ENCODE data around the gene ZNF559.

- no peak for TF ChIP-seq EZH2 (IDR thresholded peaks at IDR 0.05; ENCODE audit: low read depth, unreplicated experiment)
- TF ChIP-seq, protein P1, sequence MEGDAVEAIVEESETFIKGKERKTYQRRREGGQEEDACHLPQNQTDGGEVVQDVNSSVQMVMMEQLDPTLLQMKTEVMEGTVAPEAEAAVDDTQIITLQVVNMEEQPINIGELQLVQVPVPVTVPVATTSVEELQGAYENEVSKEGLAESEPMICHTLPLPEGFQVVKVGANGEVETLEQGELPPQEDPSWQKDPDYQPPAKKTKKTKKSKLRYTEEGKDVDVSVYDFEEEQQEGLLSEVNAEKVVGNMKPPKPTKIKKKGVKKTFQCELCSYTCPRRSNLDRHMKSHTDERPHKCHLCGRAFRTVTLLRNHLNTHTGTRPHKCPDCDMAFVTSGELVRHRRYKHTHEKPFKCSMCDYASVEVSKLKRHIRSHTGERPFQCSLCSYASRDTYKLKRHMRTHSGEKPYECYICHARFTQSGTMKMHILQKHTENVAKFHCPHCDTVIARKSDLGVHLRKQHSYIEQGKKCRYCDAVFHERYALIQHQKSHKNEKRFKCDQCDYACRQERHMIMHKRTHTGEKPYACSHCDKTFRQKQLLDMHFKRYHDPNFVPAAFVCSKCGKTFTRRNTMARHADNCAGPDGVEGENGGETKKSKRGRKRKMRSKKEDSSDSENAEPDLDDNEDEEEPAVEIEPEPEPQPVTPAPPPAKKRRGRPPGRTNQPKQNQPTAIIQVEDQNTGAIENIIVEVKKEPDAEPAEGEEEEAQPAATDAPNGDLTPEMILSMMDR (conservative IDR thresholded peaks at IDR 0.05; ENCODE audit: low read depth in 2 of 2): no peak
- TF ChIP-seq EZH2phosphoT487 (IDR thresholded peaks at IDR 0.05; ENCODE audit: unreplicated experiment): no peak
- TF ChIP-seq, protein P2, sequence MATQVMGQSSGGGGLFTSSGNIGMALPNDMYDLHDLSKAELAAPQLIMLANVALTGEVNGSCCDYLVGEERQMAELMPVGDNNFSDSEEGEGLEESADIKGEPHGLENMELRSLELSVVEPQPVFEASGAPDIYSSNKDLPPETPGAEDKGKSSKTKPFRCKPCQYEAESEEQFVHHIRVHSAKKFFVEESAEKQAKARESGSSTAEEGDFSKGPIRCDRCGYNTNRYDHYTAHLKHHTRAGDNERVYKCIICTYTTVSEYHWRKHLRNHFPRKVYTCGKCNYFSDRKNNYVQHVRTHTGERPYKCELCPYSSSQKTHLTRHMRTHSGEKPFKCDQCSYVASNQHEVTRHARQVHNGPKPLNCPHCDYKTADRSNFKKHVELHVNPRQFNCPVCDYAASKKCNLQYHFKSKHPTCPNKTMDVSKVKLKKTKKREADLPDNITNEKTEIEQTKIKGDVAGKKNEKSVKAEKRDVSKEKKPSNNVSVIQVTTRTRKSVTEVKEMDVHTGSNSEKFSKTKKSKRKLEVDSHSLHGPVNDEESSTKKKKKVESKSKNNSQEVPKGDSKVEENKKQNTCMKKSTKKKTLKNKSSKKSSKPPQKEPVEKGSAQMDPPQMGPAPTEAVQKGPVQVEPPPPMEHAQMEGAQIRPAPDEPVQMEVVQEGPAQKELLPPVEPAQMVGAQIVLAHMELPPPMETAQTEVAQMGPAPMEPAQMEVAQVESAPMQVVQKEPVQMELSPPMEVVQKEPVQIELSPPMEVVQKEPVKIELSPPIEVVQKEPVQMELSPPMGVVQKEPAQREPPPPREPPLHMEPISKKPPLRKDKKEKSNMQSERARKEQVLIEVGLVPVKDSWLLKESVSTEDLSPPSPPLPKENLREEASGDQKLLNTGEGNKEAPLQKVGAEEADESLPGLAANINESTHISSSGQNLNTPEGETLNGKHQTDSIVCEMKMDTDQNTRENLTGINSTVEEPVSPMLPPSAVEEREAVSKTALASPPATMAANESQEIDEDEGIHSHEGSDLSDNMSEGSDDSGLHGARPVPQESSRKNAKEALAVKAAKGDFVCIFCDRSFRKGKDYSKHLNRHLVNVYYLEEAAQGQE (IDR thresholded peaks at IDR 0.05; ENCODE audit: unreplicated experiment): no peak
- peak; percentile 75 for TF ChIP-seq POLR2AphosphoS5 (IDR thresholded peaks at IDR 0.05; ENCODE audit: low read depth)
- TF ChIP-seq, protein P3, sequence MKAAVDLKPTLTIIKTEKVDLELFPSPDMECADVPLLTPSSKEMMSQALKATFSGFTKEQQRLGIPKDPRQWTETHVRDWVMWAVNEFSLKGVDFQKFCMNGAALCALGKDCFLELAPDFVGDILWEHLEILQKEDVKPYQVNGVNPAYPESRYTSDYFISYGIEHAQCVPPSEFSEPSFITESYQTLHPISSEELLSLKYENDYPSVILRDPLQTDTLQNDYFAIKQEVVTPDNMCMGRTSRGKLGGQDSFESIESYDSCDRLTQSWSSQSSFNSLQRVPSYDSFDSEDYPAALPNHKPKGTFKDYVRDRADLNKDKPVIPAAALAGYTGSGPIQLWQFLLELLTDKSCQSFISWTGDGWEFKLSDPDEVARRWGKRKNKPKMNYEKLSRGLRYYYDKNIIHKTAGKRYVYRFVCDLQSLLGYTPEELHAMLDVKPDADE (IDR thresholded peaks at IDR 0.05): no peak; the same call in 1 of the 2 replicates
- TF ChIP-seq JUNB (IDR thresholded peaks at IDR 0.05; ENCODE audit: unreplicated experiment): no peak
- no peak for TF ChIP-seq NANOG (IDR thresholded peaks at IDR 0.05; ENCODE audit: borderline replicate concordance)
- TF ChIP-seq ZNF114 (CRISPR knock-in tag; IDR thresholded peaks at IDR 0.05): no peak
- TF ChIP-seq CREB1 (CRISPR knock-in tag; IDR thresholded peaks at IDR 0.05; ENCODE audit: low read depth): no peak
- TF ChIP-seq ZNF462 (CRISPR knock-in tag; IDR thresholded peaks at IDR 0.05): no peak
- TF ChIP-seq STAT1 (IDR thresholded peaks at IDR 0.05; ENCODE audit: unreplicated experiment): no peak
- TF ChIP-seq ZNF331 (CRISPR knock-in tag; IDR thresholded peaks at IDR 0.05; ENCODE audit: low read depth): no peak
Observed at GRCh38 chr19:9309139-9309973, 14.6 kb upstream of the ZNF559 start, which contains the start of gene ZNF699.
